C1 segment of cervical spinal cord (tissue), 14 donors: ENCODE data around the gene TGFBR3L.
"Not testable (repeated sequence)": the region's sequence is repeated elsewhere in the genome, so short reads cannot be mapped to it uniquely, and the experiment has no call there.

ENCODE experiments used
- DNase-seq, 14 donors: peaks; one replicate each; lab custom pipeline; 2025; lab: John Stamatoyannopoulos, UW

The TGFBR3L gene

DNA sequence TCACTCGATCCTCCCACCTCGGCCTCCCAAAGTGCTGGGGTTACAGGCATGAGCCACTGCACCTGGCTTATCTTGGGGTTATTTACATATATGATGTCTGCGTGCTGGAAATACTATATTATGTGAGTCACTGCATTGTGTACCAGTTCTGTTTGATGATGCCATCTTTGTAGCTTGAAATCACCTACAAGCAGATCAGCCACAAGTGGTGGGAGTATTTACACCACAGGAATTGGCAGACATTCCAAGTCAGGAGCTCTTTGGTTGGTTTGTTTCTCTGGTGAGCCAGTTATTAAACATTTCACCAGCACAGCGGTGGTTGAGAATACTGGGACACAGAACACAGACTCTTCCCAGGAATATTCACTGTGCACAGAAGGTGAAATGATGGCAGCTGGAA, 33.3 kb downstream of the TGFBR3L start:
- no peak for DNase-seq

DNA sequence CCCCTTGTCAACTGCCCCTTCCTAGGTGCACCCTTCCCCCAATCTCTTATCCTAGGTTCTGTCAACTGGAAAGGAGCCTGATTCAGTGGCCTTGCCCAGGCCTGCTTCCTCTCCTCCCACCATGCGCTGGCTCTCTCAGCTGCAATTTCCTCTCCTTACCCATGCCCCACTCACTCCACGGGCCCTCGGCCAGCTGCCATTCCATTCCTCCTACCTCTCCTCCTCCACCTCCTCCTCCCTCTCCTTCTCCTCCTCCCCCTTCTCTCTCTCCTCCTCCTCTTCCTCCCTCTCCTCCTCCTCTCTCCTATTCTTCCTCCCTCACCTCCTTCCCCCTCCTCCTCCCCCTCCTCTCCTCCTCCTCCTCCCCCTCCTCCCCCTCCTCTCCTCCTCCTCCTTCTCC, 38.4 kb downstream of the TGFBR3L start:
- DNase-seq, result peak in 1 of 14 donors; percentile 69

DNA sequence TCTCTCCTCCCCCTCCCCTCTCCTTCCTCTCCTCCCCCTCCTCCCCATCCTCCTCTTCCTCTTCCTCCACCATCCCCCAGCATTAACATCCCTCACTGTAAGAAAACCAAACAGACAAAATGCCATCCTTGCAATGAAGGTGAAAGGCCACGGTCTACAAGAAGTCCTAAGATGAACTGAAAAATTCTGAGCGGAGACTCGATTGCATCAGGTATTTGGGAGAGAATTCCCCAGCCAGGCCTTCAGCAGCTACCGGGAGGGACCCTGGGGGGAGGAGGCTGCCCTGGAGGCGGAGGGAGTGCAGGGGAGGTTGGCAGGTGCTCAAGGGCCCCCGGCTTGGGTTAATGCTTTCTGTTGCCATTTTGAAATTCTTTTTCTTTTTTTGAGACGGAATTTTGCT, 38.9 kb downstream of the TGFBR3L start:
- no peak for DNase-seq

DNA sequence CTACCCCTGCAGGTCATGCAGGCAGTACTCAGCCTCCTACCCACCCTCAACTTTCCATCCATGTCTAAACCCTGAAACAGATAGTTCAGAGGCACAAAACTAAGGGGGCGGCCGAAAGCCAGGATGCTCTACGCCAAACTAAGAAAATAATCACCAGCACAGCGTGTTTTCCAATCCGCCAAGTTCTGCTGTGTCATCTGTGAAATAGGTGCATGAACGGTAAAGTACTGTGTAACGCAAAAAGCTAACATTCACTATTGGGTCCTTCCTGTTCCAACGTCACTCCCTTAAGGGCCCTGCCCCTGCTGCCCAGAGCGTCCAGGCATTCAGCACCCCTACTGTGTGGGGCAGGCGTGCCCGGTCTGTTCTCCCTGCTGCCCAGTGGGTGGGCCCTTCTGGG, 41.1 kb downstream of the TGFBR3L start:
- DNase-seq, result no peak

DNA sequence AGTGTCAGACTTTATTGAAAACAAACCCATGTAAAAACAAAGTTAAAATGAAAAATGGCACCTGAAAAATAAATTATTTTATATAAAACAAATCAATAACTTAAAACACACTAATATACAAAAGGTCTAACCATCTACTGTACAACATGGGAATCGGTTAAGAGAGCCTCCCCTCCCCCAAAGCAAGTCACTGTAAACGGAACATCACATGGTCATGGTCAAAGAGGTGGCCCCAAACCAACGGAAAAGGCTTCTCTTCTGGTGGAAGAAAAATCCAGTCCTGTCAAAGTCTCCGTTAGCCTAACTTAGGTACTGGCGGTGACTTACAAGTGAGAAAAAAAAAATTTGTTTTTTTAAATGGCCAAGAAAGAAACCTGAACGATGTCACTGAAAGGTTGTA, 44.6 kb downstream of the TGFBR3L start:
- DNase-seq, result no peak

DNA sequence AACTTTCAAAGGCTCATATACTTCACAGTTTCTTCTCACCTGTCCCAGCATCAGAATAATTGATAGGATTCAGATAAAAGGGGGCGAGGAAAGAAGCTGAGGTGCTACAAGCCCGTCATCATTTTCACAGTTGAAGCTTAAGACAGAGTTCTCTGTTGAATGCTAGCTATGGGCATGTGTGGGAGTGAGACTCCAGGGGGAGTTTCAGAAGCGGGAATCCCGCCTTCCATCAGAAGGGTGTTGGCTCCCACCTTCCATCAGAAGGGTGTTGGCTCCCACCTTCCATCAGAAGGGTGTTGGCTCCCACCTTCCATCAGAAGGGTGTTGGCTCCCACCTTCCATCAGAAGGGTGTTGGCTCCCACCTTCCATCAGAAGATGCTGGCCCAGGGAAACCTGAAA, 46.5 kb downstream of the TGFBR3L start:
- not testable (repeated sequence) for DNase-seq

DNA sequence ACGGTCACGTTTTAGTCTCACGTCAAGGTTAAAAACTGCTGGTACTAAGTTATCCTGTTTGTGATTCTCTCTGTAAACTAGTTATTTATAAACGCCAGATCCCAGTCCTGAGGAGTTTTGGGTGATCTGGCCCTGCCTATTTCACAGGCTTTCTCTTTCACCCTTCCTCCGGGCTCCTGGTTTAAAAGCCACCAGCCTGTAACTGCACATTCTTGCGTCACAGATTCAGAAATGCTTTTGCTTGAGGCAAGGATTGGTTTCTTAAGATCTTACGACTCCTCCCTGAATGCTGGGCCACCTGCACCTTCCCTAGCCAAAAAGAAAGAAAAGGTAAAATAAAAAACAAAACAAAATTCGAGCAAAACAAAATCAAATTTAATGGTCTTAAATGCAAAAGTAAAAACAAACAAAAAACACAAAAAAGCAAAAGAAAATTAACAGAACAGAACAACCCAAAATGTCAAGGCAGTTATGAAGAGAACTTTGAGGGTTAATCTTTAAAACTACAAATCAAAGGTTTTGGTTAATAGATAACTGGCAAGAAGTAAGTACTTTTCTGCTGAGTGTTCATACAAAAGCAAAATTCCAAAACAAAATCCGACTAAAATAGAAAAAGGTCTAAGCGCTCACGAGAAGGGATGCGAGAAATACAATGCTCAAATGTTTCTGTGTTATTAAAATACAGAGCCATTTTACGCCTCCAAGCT, 47.4 kb downstream of the TGFBR3L start:
- no peak for DNase-seq

DNA sequence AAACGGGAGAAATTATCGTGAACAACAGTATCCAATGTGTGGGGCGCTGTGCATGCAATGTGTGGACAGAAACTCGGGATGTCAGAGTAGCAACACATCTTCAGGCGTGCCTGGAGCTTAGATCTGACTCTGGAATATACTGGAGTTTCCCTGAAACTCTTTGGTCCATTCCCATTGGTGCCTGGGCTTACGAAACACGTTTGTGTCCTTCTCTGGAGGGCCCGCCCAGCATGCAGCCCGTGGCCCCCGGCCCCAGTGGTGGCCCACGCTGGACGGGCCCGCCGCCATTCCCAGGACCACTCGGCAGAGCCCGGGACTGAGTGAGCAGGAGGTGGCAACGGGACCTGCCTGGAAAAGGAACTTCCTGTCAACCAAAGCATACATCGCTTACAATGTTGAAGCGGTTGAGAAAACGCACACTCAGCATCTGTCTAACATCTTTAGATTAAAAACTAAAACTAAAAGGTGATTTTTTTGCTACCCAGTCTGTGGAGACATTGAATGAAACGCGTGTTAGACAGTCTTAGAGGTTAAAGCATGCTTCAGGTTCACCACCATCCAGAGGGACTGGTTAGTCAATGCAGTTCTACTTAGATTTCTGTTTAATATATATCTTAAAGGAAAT, 48.1 kb downstream of the TGFBR3L start:
- DNase-seq, result no peak

DNA sequence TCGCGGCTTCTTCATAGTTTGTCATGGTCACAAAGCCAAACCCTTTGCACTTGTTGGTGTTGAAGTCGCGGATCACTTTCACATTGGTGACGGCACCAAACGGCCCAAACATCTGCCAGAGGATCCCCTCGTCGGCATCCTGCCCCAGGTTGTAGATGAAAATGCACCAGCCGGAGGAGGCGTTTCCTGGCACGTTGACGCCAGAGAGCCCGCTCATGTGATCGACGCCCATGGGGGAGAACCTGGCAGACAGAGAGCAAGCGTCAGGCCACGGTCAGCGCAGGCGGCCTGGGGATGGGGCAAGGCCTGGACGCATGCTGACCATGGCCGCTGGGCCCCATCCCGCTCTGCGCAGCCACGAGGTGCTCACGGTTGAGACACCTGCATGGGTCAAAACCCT, 48.9 kb downstream of the TGFBR3L start:
- DNase-seq, result no peak

DNA sequence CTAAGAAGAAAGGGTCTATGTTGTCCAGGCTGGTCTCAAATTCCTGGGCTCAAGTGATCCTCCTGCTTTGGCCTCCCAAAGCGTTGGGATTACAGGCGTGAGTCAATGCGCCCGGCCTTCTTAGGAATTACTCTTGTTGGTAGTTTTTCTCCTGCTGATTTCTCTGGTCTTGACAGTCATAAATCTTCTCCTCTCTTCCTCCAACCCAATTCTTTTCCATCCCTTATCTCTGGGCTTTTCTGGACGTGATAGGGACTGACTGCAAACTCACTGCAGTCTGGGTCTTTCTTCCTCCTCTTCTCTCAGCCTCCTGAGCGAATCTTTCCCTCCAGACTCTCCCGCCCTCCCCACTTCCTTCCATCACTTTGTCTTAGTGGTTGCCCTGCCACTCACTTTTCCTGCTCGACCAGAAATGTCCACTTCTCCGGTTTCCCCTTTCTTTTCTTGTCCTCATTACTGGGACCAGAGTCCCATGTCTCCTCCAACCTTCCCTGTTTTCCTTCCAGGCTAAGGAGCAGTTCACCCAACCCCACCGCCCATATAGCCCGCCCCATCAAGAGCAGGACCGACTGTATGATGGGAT, 50.7 kb downstream of the TGFBR3L start:
- DNase-seq, result no peak

DNA sequence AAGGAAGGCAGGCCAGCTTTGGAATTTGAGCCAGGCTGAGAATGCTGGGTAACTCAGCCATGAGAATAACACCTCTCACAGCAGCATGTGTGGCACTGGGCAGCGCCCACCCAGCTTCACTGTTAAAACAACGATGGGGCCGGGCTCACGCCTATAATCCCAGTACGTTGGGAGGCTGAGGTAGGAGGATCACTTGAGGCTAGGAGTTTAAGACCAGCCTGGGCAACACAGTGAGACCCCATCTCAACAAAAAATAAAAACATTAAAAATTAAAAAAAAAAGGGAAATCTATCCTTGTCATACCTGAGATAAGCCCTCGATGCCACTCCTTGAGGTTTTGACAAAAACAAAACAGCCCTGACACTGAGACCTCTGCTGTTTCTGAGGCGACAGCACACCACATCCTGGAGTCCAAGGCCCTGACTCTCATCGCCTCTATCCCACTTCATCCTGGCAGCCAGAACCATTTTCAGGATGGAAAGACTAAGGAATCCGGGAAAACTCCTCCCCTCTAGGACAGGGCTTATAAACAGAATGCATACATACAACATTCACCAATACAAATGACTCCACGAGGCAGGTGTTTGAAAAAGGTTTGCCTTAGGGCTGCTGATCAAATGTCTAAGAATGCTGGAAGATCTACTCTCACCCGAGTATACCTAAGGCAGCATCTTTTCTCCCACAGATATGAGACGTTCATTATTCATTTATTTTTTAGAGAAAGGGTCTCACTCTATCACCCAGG, 51.5 kb downstream of the TGFBR3L start:
- no peak for DNase-seq

DNA sequence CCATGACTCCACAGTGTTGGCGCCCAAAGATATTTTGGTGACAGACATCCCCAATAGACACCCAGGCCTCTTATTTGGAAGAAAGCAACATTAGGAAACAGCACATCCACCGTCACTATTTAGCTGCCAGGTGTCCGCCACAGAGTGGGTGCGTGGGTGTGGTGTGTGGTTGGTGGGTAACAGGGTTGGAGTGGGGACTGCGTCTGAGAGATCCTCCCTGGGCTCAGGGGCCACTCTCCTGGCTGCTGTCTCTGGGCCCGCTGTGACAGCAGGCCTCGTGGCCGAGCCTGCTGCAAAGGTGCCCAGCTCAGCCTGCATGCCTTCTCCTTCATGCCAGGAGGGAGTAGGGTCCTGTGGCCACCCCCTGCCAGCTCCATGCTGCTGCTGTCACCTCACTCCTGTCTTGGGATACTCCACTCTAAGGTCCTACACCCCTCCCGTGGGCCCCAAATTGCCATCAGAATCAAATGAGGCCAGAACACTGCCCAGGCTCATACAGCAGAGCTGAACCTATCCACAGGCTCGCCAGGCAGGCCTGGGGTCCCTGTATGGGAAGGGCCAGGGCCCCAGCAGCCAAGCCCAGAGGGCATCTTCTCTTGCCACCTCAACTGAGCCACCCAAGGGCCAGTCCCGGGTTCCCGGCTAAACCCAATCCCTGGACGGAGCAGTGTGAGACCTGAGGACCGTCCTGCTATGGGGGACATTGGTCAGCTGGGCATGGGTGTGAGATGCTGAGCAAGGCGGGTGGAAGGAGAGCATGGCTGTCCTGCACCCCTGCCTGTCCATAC, 53.6 kb downstream of the TGFBR3L start:
- DNase-seq, result no peak
